NK-92 treated with Interleukin-12 subunit alpha and Interleukin-12 subunit beta, amount 100 ng/mL, for 24 hours (cell line): ENCODE measurements around the gene SASH1.

ENCODE experiments used
- DNase-seq: peaks from one replicate; lab custom pipeline; 2025; lab: John Stamatoyannopoulos, UW

SASH1 gene

DNA sequence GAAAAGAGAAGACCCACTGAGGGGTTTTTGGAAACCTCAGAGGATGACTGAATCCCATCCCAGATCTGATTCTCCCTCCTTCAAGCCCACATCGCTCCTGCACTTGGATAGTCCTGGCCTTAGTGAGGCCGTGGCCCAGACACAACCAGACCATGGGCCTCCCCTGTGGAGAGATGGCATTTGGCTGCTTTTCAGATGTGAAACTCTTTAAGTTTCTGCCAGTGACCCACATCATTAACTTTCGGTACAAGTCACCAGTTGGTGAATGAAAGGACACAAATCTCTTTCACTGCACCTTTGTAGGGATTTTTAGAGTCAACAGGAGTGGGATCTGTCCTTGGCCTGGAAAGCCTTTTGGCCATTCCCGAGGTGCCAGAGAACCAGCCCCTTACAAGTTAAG, 116.6 kb downstream of the SASH1 start:
- DNase-seq: no peak

DNA sequence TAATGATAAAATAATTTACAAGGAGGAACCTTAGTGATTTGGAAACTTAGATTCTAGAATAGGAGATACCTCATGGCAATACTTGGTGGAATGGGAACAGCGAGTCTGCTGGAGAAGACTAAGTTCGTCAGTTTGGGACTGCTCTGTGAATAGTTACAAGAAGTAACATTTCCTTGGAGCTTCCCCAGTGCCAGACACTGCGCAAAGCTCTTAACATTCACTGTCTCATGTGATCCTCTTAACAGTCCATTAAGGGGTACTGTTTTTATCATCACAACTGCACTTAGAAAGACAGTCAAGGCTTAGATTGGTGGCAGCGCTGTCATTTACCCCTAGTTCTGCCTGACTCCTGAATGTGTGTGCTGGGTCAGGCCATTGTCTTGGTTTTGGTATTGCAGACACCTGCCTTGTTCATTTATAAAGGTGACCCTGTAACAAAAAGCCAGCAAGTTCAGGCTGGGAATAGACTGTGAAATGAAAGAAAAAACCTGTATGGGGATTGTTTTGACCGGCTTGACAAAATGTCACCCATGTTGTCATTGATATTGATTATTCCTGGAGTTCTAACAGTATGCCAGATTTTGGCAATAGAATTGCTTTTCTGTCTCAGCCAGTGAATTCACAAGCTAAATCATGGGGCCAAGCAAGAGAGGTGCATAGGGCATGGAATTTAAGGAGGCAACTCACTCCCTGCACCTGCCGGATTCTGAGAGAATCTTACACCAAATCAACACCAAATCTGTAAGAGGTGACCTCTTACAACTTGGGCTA, 118.4 kb downstream of the SASH1 start:
- no peak for DNase-seq

DNA sequence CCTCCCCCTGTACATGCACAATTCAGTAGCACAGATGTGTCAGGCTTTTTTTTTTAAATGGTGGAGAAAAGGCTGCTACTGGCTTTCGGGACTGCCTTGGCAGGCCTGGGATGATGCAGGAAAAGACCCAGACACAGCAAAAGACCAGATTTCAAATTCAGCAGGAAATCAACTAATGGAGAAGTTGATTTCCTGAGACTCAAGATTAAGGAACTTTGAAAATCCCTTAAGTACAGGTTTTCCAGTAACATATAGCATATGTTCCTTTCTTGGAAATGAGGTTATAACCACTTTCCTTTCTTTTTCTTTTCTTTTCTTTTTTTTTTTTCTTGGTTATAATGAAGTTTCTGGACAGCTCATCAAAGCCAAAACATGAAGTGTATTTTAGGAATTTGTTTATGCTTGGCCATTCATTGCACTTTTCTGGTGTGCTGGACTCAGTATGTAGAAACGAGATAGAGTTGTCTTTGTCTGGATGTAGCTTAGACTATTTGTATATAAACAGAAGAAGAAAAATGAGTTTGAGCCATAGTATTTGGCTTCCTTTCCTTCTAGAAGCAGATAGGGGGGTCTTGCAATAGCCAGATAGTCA, 119.4 kb downstream of the SASH1 start:
- DNase-seq: no peak

DNA sequence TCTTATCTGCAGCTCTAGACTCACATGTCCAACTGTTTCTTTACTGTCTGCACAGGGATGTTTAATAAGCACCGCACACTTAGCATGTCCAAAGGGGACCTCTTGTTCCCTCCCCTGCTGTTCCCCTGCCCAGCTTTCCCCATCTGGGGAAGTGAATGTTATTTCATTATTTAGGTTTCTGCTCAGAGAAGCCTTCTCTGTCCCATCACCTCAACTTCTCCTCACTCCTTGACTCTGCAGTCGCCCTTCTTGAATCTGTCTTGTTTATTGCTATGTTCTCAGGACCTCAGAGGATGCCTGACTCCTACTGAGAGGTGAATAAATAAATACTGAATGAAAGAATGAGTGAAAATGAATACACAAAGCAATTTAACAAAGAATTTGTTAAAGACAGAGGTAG, 121.0 kb downstream of the SASH1 start:
- DNase-seq: no peak

DNA sequence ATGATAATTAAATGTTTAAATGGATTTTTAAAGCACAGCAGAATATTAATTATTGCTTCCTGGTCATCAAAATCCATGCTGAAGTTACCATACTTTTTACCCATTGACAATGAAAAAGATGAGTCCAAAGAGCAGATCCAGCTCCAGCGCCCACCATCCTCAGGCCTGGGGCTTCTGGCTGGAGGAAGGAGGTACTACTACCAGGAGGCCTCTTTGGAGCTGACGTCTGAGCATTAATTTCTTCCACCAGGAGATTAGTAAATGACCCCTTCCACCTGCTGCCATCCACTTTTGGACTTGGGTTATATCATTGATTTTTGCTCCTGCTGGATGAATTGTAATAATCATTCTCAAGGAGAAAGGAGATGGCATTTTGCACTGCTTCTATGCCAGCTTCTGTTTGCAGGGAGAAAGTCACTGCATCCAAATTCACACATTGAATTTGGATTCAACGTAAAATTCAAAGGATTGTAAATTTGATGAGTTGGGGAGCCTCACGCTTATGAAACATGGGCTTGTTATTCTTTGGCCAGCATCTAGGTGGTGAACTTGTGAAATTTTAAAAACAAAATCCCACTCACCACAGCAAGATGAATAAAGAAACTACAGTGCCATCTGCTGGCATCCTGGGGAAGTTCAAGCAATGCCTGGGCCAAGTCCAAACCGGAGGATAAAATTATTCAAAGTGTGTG, 121.8 kb downstream of the SASH1 start:
- DNase-seq: peak; percentile 14

DNA sequence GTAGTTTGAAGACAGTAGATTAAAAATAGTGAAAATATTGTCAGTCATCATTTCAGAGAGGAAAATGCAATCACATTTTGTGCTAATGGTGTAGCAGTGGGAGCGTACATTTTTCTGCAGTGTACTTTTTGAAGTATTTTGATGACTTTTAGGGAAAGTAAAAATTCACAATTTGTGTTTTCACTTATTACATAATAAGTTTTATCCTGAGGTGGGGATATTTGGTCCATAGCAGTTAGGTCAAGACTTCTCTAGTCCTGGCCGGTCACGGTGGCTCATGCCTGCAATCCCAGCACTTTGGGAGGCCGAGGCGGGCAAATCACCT, 122.3 kb downstream of the SASH1 start:
- DNase-seq: no peak

DNA sequence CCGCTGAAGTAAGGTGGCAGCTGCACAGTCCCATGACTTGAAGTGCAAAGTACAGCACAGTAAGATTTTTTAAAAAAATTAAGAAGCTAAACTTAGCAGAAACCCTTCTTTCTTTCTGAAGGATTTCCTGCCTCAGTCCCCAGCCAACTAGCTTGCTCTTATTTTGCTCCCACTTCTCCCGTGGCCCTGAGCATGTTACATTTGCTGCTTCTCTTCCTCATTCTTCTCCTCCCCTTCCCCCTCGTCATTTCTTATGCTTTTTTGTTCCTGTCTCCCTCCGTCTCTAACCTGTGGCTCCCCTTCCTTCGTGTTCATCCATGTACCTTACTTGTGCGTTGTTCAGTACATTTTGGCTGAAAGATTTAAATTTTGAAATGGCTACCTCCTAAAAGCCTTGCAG, 123.0 kb downstream of the SASH1 start:
- DNase-seq: no peak

DNA sequence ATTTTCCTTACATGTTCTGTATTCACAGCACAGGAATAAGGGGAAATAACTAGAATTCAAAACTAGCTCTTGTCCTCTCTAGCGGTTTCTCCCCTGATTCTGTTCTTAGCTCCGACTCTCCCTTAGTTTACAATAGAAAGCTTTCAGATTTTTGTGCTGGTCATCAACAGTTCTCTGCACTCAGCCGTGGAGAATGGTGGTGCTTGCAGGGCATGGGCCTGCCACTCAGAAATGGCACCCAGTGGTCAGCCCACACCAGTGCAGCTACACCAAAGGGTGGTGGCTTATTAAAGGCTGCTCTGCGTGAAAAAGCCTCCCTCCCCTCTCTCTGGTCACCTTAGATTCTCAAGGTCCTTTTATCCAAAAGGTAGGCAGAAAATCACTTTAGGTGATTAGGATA, 123.5 kb downstream of the SASH1 start:
- DNase-seq: no peak

DNA sequence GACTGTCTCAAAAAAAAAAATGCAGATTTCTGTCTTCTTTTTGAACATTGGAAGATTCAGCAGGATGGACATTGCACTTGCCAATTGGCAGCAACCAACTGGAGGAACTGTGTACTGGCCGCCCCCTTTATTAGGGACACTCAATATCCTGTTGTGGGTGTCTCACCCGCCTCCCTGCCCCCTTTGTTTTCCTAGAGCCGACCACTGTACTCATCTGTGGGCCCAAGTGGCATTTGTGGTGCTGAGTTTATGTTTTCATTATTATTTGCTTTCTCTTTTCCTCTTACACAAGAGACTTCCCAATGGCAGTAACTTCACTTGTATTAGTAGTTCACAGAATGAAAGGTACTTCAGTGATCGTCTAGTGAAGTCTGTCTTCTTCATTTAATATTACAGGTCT, 125.3 kb downstream of the SASH1 start:
- DNase-seq: no peak

DNA sequence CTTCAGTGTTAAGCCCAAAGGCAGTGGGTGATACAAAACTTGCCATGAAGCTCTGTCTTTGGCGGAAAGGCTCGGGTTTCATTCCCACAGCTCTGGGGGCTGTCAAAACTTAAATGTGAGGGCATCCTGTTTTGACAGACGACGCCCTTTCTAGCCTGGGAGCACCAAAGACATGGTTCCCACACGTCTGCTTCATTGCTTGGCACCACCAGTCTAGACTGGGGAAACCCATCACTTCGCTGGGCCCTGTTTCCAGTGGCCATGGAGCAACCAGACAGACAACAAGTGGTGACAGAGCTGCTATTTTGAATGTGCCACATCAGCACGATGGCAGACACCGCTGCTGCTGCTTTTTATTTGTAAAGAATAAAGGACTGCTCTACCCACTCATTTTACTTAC, 127.5 kb downstream of the SASH1 start:
- DNase-seq: no peak

DNA sequence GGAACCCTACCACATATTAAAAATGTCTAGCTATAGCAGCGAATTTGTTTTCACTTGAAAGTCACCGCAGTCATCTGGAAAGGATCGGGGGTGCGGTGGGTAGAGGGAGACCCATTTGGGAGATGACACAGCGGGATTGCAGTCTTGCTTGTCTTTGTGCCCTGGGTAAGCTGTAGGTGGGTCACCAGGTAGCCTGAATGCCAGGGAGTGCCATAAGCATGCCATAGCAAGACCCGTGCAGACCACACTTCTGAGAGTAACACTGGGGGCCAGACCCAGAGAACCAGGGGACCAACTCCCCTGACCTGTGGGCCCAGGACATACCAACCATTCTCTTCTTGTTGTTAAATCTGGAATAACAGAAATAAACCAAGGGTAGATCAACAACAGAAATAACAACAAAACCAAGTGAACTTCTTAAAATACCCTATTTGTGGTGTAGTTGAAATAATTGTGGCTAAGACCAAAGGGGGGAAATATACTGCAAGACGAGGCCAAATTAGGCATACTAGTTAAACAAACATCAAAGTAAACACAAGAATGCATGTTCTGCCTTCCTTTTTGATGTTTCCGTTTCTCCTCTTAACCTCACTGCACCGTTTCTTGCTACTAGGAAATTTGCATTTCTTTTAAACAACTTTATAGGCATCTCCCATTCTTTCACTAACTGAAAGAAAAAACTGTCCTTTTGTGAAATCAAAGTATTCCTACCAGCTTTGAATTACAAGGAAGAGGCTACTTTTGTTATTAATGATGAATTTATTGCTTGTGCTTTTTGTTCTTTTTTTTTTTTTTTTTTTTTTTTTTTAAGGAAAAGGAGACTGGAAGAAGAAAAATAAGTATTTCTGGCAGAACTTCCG, 128.2 kb downstream of the SASH1 start:
- no peak for DNase-seq

DNA sequence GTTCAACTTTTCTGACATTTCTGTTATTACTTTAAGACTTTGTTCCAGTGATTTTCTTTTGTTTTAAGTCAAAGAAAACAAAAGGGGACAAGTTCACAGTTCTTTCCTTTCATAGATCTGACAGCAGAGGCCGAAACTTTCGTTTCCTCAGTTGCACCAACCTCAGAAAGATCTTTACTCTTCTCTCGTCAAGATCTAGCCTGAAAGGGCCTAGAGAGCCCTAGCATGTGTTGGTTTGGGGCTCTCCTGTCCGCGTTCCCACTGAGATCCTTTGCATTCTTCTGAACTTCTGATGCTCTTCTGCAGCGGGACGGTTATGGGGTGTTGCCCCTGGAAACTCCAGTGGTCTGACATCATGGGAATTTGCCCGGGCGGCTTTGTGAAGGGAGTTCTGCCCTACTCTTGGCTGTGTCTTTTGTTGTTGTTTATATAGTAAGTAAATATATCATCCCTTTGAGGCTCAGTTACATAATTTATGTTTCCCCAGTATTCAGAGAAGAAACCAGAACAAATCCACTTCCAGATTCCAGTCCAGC, 129.1 kb downstream of the SASH1 start:
- no peak for DNase-seq

DNA sequence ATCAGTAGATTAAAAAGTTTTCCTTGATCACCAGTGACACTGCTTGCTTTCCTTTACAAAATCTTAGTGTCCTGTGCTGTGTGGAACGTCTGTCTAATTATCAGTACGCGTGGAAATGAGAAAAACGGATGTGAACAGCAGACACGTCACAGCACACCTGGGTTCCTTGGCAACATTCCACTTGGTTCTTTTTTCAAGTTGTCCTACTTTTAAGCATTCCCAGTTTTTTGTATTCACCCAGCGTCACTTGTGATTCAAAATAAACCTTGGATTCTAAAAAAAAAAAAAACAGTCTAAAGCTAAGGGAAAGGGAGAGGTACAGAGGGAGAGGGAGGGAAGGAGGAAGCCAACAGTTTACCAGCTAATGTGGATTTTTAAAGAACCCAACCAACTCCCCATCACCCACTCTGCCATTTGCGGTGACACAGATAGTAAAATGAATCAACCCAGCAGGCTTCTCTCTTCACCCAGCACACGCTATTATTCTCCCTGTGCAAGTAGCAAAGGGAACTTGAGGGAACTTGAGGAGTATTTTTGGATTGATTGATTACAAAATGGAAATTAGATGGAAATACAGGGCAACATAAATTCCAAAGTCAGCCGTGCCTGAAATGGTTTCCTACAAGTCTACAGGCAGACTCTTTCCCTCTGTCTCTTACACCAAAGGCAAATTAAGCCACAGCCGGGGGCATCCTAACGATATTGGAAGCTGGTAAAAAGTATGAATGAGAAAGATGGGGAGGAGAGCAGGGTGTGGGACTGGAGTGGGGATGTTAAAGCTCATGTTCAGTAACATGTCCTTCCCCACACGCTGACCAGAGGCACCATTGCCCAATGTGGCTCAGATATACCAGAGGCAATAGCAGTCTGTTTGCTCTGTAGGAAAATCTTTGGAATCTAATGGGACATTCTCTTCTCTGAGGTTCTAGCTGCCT, 129.8 kb downstream of the SASH1 start:
- no peak for DNase-seq

DNA sequence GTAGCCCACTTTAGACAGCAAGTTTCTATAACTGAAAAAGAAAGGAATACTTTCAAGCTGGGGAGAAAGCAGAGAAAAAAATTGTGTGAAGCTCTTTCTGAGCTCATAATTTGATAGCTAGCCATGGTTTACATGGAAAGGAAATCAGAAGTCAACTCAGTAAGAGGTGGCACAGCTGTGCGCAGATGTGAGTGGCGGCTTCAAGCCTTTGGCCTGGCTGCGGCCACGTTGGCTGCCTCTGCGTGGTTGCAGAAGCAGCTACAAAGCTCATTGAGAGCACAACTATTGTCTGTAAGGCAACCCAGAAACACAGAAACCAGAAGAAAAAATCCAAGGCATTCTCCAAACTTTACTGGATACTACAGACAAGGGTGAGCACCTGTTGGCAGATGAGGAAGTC, 136.9 kb downstream of the SASH1 start:
- no peak for DNase-seq

DNA sequence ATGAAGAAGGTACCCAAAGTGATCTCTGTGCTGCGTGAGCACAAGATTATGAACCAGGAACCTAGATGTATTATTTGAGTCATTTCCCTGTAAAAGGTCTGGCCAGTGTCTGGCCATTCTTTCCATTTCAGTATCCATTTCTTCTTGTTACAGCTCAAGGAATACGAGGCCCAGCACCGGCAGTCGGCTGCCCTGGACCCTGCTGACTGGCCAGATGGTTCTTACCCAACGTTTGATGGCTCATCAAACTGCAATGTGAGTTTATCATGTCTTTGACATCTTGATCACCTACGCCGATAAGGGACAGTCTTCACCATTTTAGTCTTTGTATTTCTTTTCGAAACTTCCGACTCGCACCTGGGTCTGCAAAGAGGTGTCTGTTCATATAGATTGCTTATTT, 144.8 kb downstream of the SASH1 start:
- DNase-seq: no peak

DNA sequence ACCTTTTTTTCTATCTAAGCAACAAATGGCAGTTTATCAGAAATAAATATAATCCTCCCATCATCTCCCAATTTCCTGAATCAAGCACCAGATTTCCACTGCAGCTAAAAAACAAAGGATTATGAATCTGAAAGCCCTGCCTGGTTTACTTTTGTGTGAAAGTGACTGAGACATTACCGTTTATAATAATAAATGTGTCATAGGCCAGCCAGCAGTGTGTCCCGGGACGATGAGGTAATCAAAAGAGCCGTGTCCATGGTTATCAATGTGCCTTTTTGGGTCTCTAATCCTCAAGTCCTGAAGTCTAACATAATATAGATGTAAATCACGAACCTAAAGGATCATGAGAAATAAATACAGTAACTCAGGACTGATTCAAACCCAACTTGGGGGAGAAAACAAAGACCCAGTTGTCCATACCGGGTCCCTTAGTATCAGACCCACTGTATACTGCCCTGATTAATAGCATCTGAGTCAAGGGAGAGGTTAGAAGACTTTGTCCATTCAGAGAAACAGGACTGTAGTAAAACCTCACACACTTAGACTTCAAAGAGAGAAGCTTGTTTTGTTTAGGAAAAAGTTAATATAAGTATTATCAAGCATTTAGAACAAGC, 149.1 kb downstream of the SASH1 start:
- no peak for DNase-seq

DNA sequence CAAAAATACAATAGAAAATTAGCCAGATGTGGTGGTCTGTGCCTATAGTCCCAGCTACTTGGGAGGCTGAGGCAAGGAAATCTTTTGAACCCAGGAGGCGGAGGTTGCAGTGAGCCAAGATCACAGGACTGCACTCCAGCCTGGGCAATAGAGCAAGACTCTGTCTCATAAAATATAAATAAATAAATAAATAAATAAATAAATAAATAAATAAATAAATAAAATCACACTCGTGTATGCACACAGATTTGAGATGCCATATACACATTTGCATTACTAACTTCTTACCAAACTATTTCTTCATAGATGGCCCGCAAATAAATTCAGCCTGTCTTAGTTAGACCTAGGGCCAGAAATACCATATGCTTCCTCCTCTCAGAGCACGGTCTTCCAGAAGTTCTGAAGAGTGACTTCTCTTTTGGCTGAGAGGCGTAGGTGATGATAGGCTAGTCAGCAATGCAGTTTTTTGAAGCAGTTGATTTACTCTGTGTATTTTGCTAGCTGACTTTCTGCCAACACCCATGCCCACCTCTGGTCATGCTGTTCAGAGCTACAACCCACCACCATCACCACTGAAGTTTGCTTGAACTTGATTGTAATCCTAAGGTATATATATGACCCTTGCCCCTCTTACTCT, 150.1 kb downstream of the SASH1 start:
- DNase-seq: no peak

DNA sequence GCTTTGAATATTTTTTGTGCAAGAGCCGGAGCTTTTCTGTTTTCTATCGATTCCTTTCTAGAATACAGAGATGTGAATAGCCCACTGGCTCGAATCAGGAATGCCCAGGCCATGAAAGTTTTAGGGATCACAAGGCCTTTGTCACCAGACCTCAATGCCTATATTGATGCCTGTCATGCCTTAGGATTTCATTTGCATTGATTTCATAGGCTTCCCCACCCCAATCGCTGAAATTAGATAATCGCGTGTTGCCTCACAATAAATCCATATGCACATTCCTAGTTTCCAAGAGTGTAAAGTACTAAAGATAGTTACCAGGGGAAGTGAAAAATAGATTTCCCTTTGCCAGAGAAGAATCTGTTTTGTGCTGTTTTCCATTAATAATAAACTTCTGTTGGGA, 150.8 kb downstream of the SASH1 start:
- DNase-seq: no peak

DNA sequence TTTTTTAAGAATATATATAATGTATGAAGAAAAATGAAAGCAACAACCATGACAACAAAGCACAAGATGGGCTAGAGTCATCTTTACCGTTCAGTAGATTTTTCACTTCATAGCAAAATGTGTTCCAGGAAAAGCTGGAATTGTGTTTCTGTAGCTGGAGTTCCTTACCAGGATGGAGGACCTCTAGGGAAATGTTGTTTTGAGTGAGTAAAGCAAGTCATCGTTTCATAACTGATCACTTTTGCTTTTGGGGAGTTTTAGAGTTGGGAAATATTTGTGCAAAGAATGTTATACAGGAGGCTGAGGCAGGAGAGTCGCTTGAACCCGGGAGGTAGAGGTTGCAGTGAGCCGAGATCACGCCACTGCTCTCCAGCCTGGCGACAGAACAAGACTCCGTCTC, 151.6 kb downstream of the SASH1 start:
- DNase-seq: no peak

DNA sequence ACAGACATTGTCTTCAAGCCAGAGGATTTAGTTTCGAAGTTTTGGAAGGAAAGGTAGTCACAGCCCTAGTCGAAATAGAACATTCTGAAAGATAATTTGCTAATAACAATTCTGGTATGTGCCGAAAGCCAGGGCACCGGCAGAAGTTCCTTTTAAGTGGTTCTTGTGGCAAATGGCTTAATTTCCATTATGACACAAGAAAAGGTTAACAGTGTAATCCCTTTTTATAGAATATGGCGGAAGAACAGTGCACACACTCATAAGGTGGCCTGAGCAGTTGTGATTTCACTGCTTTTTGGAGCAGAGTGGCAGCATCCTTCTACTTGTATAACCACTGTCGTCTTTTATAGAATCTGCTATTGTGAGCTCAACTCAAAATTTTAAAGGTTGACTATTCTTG, 152.4 kb downstream of the SASH1 start:
- no peak for DNase-seq
